Progenitor cell of endocrine pancreas (in vitro differentiated cells): Measurements from ENCODE around the gene KRT79. TPM values are rescaled to one million over a fixed set of nuclear protein-coding genes. Genes with fewer than 3 reads are reported as not detected.

ENCODE experiments used
- DNase-seq: peaks from one replicate; pipeline ENCODE4 v3.0.0; 2021; ENCODE audit warnings: low spot score; ENCODE audit not compliant: unreplicated experiment
- H3K27ac Mint-ChIP-seq: 2 replicates; pipeline ENCODE4 v1.8.0; 2021; ENCODE audit warnings: mild to moderate bottlenecking, moderate library complexity, mixed read lengths
- H3K27me3 Mint-ChIP-seq: 2 replicates; pipeline ENCODE4 v1.8.0; 2021; ENCODE audit warnings: mixed read lengths
- H3K36me3 Mint-ChIP-seq: 2 replicates; pipeline ENCODE4 v1.8.0; 2022; ENCODE audit warnings: mixed read lengths; ENCODE audit not compliant: insufficient read depth
- H3K4me1 Mint-ChIP-seq: 2 replicates; pipeline ENCODE4 v1.8.0; 2021; ENCODE audit warnings: low read depth, mixed read lengths
- H3K4me3 Mint-ChIP-seq: 2 replicates; pipeline ENCODE4 v1.8.0; 2021; ENCODE audit warnings: low read depth, mild to moderate bottlenecking, moderate library complexity, mixed read lengths
- H3K9me3 Mint-ChIP-seq: 2 replicates; pipeline ENCODE4 v1.8.0; 2021; ENCODE audit warnings: low read depth, mixed read lengths
- CTCF ChIP-seq: fragments of 200-600 bp; sonication (generic); IDR thresholded peaks from one replicate; pipeline ENCODE4 v1.5.0; 2021; ENCODE audit warnings: antibody characterized with exemption, mild to moderate bottlenecking; ENCODE audit not compliant: unreplicated experiment
- total RNA-seq: library from RNA; stranded (reverse); gene quantifications from 2 replicates; pipeline ENCODE4 v1.2.1, GENCODE V29; 2021

KRT79 gene
- total RNA-seq, 1 donor from 2014 or later, result not detected

- Mint-ChIP-seq H3K27me3 (peaks cover 53% of the 10 kb centered on the region), H3K36me3 (no peaks in the 10 kb centered on the region), H3K9me3 (no peaks in the 10 kb centered on the region), H3K27ac (no peak overlapping the region), H3K4me1 (peaks cover 3% of the 10 kb centered on the region), H3K4me3 (no peak overlapping the region)
- TF ChIP-seq CTCF, result no peak
- no peak for DNase-seq
These were observed 28.4 kb downstream of the KRT79 start for GRCh38 chr12:52805739-52806138.

DNA sequence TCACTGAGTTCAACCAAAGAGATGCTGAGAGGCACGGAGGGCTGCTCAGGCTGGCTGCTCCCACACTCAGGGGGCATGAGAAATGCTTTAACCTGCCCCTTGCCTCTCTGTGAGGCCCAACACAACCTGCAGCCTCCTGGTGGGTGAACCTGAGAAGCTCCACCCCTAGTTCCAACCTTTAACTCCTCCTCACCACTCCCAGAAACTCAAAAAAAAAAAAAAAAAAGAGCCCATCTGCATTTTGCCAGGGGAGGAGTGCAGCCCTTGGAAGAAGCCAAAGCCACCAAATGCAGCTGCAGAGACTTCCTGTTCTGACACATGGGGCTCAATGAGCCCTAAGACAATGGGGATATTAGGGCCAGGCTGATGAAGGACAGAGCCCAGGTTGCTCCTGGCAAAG, 29.1 kb downstream of the KRT79 start:
- Mint-ChIP-seq H3K27ac (no peak overlapping the region), H3K36me3 (no peaks in the 10 kb centered on the region), H3K27me3 (peaks cover 53% of the 10 kb centered on the region), H3K9me3 (no peaks in the 10 kb centered on the region), H3K4me3 (no peak overlapping the region), H3K4me1 (peaks cover 3% of the 10 kb centered on the region)
- no peak for TF ChIP-seq CTCF
- DNase-seq, result no peak

GRCh38 chr12:52802442-52802841, 31.7 kb downstream of the KRT79 start:
- Mint-ChIP-seq H3K9me3 (no peaks in the 10 kb centered on the region), H3K27me3 (peaks cover 37% of the 10 kb centered on the region), H3K36me3 (no peaks in the 10 kb centered on the region), H3K27ac (no peak overlapping the region), H3K4me3 (no peak overlapping the region), H3K4me1 (peaks cover 3% of the 10 kb centered on the region)
- no peak for DNase-seq
- TF ChIP-seq CTCF, result no peak

- no peak for TF ChIP-seq CTCF
- Mint-ChIP-seq H3K36me3 (no peaks in the 10 kb centered on the region), H3K9me3 (no peaks in the 10 kb centered on the region), H3K4me3 (no peak overlapping the region), H3K27ac (no peak overlapping the region), H3K4me1 (peaks cover 3% of the 10 kb centered on the region), H3K27me3 (peaks cover 30% of the 10 kb centered on the region)
- no peak for DNase-seq
These were observed 32.3 kb downstream of the KRT79 start for GRCh38 chr12:52801773-52802172.

- Mint-ChIP-seq H3K27ac (no peak overlapping the region), H3K27me3 (peaks cover 26% of the 10 kb centered on the region), H3K36me3 (no peaks in the 10 kb centered on the region), H3K4me1 (peaks cover 3% of the 10 kb centered on the region), H3K4me3 (no peak overlapping the region), H3K9me3 (no peaks in the 10 kb centered on the region)
- no peak for DNase-seq
- TF ChIP-seq CTCF, result no peak
These were observed 33.7 kb downstream of the KRT79 start for GRCh38 chr12:52800259-52800917.
